ENCODE results near the gene SMCO2. TPM values are rescaled to one million over a fixed set of nuclear protein-coding genes. Genes with fewer than 3 reads are reported as not detected.

SMCO2 gene
- total and polyA plus RNA-seq, 9 of the 15 experiments (the other 6 are each of a cell fraction or from before 2014, with no cell fraction given): not detected

- no peak for ATAC-seq
- Histone ChIP-seq H3K9me3 (replicated peaks; ENCODE audit: control insufficient read depth, insufficient read depth, low read depth, low read length) (no peaks in the 10 kb centered on the region), H3K4me3 (no peak overlapping the region), H3K4me1 (replicated peaks in 1 of 2; ENCODE audit: control insufficient read depth in 2 of 2, insufficient read depth in 2 of 2, low read length in 2 of 2) (no peaks in the 10 kb centered on the region), H3K9me1 (ENCODE audit: control insufficient read depth, insufficient read depth, low read length) (no peaks in the 10 kb centered on the region), H3K4me2 (ENCODE audit: insufficient read depth, low read length) (no peak overlapping the region), H3K27ac (ENCODE audit: extremely low read depth, low read depth, low read length) (no peak overlapping the region), H3K79me2 (ENCODE audit: control insufficient read depth, insufficient read depth, low read length) (no peaks in the 10 kb centered on the region), H2AFZ (ENCODE audit: low read depth, low read length) (no peak overlapping the region), H3K36me3 (ENCODE audit: control insufficient read depth, insufficient read depth, low read length) (no peaks in the 10 kb centered on the region), H3K27me3 (ENCODE audit: control insufficient read depth in 2 of 2, insufficient read depth in 2 of 2, low read length in 2 of 2) (peaks cover 7 to 14% of the 10 kb centered on the region in 2 experiments; a peak in 4 of 5 replicates), H3K9ac (ENCODE audit: insufficient read depth in 1 of 2, low read depth in 2 of 2, low read length in 2 of 2) (no peak overlapping the region), H4K20me1 (replicated peaks; ENCODE audit: control insufficient read depth, insufficient read depth, low read length) (no peaks in the 10 kb centered on the region)
- intact Hi-C loops (cut with micrococcal nuclease) (no loop called here), in situ Hi-C loops (cut with MboI) (no loop called here)
- FAIRE-seq: no peak
- CTCF ChIA-PET (ENCODE audit: low intra/inter-chr PET ratio): no interaction called here
- BruUV-seq (replicated peaks): no TSS peak
- no peak for TF ChIP-seq RFX1 (IDR thresholded peaks at IDR 0.05)
- POLR2A ChIA-PET: no interaction called here
- WGBS (ENCODE audit: insufficient coverage, low coverage, missing lambda C conversion rate): 0% methylated on average over 9 of the region's 9 CpGs
- DNase-seq (ENCODE audit: extremely low read depth in 1 of 4, low spot score in 3 of 4): no peak
Observed at GRCh38 chr12:27462151-27462694, 15.7 kb downstream of the SMCO2 start.

- in situ Hi-C loops (cut with MboI): no loop called here
- no peak overlapping the region for H3K4me2 ChIP-seq (ENCODE audit: insufficient read depth, low read length)
- no TSS peak for BruUV-seq (replicated peaks)
- H3K4me1 ChIP-seq (replicated peaks in 1 of 2; ENCODE audit: control insufficient read depth in 2 of 2, insufficient read depth in 2 of 2, low read length in 2 of 2): no peaks in the 10 kb centered on the region
- no peak overlapping the region for H2AFZ ChIP-seq (ENCODE audit: low read depth, low read length)
- ChIA-PET CTCF (ENCODE audit: low intra/inter-chr PET ratio) (no interaction called here), POLR2A (interaction anchor here (0.5 kb wide), 1 partner anchor 440 kb away, joined by 3 read pairs; no protein-coding TSS in a partner anchor)
- TF ChIP-seq ZBTB1 (CRISPR knock-in tag; IDR thresholded peaks at IDR 0.05; ENCODE audit: borderline replicate concordance, low read depth): no peak
- no peak for TF ChIP-seq RAD51 (IDR thresholded peaks at IDR 0.05; ENCODE audit: borderline replicate concordance, low read depth)
- no peak for TF ChIP-seq SRSF7 (optimal IDR thresholded peaks at IDR 0.05; ENCODE audit: low read depth, low read length)
- no peak for TF ChIP-seq ZNF778 (CRISPR knock-in tag; IDR thresholded peaks at IDR 0.05)
- no peak for TF ChIP-seq ZNF41 (CRISPR knock-in tag; conservative IDR thresholded peaks at IDR 0.05)
- TF ChIP-seq MITF (IDR thresholded peaks at IDR 0.05): no peak
- no peak for TF ChIP-seq TRIM28 (IDR thresholded peaks at IDR 0.05)
- TF ChIP-seq KDM2B (CRISPR knock-in tag; IDR thresholded peaks at IDR 0.05): no peak
- TF ChIP-seq BACH1 (tag; IDR thresholded peaks at IDR 0.05): no peak
- TF ChIP-seq SMARCA5 (IDR thresholded peaks at IDR 0.05): no peak
- no peaks in the 10 kb centered on the region for H3K9me3 ChIP-seq (replicated peaks; ENCODE audit: control insufficient read depth, insufficient read depth, low read depth, low read length)
- H4K20me1 ChIP-seq (replicated peaks; ENCODE audit: control insufficient read depth, insufficient read depth, low read length): no peaks in the 10 kb centered on the region
- no peak overlapping the region for H3K9ac ChIP-seq (ENCODE audit: insufficient read depth in 1 of 2, low read depth in 2 of 2, low read length in 2 of 2)
- FAIRE-seq: no peak
- no peak for ATAC-seq
- no peaks in the 10 kb centered on the region for H3K79me2 ChIP-seq (ENCODE audit: control insufficient read depth, insufficient read depth, low read length)
- H3K4me3 ChIP-seq: no peak overlapping the region
- H3K36me3 ChIP-seq (ENCODE audit: control insufficient read depth, insufficient read depth, low read length): no peaks in the 10 kb centered on the region
- H3K27me3 ChIP-seq (ENCODE audit: control insufficient read depth in 2 of 2, insufficient read depth in 2 of 2, low read length in 2 of 2): peaks cover 7 to 14% of the 10 kb centered on the region in 2 experiments; a peak in 4 of 5 replicates
- intact Hi-C loops (cut with micrococcal nuclease): no loop called here
- H3K27ac ChIP-seq (ENCODE audit: extremely low read depth, low read depth, low read length): no peak overlapping the region
- WGBS (ENCODE audit: insufficient coverage, low coverage, missing lambda C conversion rate): 2% methylated on average over 8 of the region's 8 CpGs
- H3K9me1 ChIP-seq (ENCODE audit: control insufficient read depth, insufficient read depth, low read length): no peaks in the 10 kb centered on the region
- DNase-seq (ENCODE audit: extremely low read depth in 1 of 4, low spot score in 3 of 4): no peak
Observed at GRCh38 chr12:27462851-27463250, 16.3 kb downstream of the SMCO2 start.

Measured in K562 (cell line).